Stimulated activated CD4-positive, alpha-beta T cell treated with anti-CD3 and anti-CD28 coated beads, Interleukin-15, amount 100 ng/mL, for 1 hour (primary cell): Measurements from ENCODE around the gene CCDC167.

ENCODE experiments used
- DNase-seq, 2 donors: peaks; one replicate each; pipeline ENCODE4 v3.0.0-alpha.2; 2020; ENCODE audit warnings: low read depth in 1 of 2, low spot score in 1 of 2

CCDC167 gene

DNA sequence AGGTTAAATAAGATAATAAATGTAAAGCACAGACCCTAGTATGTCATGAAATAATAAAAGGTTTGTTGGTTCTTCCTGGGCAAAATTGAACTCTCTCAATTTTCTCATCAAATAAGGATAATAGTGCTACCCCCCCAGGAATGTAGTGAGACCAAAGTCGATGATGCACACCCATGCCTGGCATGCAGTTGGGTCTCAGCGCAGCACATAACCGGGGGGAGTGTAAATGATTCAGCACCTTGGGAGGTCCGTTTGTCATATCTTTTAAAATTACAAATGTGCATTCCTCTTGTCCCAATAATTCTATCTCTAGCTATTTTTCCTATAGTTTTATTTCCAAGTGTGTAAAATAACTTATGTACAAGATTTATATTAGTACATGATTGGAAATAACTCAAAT, 31.3 kb upstream of the CCDC167 start:
- DNase-seq = no peak

DNA sequence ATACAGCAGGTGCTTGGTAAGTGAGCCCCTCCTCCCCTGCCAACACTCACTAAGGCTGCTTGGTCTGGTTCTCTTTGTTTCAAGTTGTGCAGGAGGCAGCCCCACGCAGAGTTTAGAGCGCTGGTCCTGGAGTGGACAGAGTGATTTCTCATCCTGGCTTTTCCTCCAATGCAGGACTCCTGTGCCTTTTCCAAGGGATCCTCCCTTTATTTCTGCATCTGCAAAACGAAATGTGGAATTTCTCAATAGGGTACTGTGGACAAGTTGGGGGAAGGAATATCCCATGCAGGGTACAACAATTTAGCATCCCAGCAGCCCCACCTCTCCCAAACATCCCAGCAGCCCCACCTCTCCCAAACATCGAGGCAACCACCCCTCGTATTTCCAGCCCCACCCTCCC, 30.6 kb upstream of the CCDC167 start:
- no peak for DNase-seq

DNA sequence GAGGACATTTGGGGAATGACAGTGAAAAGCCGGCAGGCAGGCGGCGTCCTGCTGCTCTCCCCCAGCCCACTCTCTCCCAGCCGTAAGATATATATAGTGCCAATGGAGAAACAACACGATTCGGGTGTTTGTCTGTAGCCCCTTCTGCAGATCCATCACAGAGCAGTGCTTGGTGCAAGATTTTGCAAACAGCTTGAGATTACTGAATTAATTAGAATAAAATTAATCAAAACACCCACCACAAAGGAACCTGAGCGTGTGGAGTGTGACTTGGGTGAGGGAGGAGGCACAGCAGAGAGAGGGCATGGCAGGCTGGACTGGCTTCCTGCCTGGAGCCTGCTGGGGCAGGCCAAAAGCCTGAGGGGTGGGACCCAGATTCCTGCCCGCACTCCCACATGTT, 28.8 kb upstream of the CCDC167 start:
- DNase-seq = no peak

DNA sequence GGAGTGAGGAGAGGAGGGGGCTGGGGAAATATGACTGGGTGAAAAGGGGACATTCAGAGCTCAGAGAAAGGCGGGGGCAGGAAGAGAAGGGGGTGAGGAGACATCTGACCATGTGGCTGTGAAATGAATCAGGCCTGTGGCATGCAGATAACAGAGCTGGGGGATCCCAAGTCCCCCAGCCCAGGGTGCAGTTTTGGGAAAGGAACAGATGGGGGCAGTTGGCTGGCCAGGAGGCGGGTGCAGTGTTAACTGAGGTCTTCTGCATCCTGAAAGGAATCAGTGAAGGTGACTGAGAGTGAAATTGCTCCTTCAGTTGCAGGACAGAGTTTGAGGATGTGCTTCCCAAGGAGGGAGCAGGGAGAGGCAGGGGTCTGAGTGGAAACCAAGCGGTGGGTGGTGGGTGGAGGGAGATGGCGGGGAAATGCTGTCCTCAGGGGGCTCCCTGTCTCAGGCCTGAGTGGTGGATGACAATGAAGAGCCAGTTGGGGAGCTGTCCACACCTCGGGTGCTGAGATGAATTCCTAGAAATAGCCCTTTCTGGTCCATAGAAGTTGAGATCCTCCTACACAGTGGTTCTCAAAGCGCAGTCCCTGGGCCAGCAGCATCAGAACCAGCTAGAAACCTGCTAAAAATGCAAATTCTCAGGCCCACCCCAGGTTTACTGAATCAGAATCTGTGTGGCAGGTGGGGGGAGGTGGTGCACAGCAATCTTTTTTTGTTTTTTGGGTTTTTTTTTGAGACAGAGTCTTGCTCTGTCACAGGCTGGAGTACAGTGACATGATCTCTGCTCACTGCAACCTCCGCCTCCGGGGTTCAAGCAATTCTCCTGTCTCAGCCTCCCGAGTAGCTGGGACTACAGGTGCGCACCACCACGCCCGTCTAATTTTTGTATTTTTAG, 26.0 kb upstream of the CCDC167 start:
- DNase-seq = no peak

DNA sequence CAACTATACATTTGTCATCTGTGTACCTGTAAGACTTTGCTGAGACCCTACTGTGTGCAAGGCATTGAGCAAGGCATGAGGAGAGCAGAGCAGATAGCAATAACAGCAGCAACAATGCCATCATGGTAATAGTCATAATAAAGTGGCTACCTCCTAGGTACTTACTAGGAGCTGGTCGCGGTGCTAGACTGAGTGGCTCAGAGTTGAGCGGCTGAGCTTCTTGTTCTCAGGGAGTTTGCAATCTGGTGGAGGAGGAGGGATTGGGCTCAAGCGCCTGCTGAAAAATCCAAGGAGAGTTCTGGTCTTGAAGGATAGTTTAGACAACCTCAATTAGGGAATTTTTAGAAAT, 25.3 kb upstream of the CCDC167 start:
- no peak for DNase-seq

DNA sequence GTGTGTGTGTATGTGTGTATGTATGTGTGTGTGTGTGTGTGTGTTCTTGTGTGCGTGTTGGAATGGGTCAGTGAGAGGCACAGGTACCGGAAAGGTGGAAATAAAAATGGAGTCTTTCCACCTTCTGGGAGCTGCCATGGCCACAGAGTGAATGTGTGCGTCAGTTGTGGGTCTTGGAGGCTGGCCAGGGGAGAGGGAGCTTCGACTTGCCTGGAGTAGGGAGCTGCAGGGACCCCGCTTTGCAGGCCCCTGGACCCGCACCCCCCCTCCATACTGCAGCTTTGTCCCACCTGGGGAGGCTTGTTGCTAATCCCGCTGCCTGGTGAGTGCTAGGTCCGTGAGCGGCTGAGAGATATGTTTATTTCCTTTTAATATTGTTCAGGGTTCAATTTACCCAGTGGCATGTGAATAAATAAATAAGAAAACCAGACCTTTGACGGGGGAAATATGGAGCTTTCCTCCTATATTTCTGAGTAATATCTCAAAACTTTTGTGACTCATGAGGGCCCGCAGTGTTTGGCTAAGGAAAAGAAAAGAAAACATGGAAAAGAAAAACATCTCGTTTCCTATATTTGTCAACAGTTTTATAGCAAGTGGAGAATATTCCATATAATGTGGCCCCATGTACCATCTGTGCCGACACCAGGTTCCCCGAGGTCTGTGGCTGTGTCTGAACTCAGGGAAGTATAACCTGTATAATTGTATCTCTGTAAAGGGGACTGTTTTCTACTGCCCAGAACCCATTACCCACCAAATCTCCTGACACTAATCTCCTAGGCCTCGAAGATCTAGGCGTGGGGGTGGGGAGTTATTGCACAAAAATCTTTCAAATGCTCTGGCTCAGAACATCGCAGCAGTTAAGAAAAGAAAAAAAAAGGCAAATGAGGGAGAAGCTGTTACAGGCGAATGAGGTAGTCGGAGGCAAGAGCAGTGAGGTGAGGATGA, 24.6 kb upstream of the CCDC167 start:
- DNase-seq = no peak

DNA sequence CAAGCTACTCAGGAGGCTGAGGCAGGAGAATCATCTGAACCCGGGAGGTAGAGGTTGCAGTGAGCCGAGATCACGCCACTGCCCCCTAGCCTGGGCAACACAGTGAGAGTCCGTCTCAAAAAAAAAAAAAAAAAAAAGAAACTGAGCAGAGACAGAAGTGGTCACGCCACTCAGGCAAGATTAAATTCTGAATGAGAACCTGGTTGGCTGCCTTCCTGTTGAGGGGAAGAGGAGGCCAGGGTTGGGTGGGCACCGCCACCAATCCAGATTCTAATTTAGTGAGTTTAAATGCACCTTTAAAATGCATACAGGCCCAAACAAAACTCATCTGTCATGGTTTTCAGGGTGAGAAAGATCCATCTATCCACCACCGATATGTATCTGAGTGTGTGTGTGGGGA, 23.7 kb upstream of the CCDC167 start:
- no peak for DNase-seq

DNA sequence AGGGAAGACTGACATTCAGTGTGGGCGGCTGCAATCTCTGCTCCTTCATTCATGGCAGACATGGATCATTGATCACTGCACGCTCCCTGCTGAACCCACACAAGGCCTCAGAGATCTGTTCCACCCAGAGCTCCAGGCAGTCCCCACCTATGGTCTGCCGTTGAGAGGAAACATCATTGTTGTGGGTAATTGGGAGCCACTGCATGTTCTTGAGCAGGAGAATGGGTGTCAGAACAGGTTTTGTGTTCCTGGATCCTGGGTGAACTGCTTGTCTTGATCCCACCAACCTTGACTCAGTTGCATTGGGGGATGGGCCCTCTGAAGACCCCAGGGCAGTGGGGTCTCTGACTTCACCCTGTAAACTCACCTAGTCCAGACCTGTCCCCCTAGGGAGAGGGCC, 23.1 kb upstream of the CCDC167 start:
- no peak for DNase-seq

DNA sequence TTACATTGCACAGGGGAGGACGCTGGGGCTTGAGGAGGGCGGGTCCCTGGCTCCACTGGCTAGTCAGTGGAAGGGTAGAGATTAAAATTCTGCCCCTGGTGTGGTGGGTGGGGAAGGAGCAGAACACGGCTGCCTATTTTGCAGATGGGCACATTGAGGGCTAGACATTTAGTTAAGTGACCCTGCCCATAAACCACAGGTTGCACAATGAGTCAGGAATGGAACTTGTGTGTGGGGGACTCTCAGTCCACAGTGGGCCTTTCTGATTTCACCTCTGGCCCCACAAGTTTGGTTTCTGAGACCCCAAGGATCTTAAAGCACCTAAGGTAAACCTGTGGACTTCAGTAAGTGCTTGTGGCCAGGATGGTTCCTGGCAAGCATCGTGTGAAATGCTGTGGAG, 22.0 kb upstream of the CCDC167 start:
- no peak for DNase-seq

DNA sequence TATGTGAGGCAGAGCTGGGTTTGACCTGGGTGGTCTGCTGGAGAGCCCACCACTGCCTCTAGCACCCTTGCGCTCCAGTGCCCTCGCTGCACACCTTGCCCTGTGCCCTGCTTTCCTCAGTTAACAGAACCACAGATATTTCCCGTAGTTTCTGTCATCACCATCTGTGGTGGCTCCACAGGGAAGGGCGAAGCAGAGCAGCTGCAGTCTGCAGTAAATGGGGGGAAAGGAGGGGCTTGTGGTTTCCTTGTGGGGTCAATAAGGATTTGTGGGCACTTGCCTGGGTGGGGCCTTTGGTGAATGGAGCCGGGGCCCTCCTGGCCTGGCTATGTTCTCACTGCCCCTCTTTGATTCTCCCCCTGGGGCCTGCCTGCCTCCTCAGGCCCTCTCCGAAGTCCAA, 21.2 kb upstream of the CCDC167 start:
- DNase-seq = no peak

DNA sequence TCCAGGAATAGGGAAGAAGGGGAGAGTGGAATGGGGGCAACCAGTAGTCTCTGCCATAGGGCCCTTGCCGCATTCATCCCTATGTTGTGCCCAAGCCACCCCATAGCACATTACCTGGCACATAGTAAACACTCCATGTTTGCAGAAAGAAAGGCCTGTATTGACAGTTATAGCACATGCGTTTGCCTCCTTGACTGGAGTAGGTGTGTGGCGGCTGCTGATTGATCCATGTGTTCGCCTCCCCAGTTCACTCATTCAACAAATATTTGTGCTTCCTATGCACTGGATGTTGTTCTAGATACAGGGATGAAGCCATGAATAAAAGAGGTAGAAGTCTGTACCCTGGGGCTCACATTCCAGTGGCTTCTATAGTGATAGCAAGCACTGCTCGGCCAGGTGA, 19.8 kb upstream of the CCDC167 start:
- no peak for DNase-seq

DNA sequence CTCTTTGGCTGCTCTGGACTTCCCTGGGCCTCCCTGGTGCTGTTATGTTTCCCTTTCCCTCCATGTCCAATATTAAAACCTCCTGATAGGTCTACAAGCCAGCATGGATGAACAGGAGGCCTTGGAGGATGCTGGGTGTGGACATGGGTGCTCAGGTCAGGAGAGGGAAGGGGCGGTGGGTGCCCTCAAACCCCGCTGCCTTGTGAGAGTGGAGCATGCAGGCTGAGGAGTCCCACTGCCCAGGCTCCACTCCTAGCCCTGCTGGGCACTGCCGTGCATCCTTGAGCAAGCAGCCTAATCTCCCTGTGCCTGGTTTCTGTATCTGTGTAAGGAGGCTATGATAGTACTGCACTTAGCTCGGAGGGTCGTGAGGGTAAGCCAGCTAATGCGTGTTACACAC, 18.4 kb upstream of the CCDC167 start:
- DNase-seq = no peak

DNA sequence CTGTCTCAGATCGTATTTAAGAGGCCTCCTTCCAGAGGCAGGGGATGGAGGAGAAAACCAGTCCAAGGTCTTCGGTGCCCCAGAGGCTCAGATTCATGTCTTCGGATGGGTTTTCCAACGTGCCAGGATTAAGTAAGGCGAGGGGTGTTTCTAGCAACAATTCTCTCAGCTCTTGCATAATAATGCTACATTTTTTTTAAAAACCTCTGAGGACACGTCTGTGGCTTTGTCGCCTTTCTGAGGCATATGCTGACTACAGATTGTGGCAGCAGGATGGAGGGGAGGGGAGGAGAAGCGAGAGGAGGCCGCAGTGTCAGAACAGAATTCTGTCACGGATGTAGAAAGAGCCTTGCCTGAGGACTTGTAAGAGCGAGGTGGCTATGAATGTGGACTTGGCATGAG, 17.7 kb upstream of the CCDC167 start:
- peak in 1 of 2 donors; percentile 41 for DNase-seq

DNA sequence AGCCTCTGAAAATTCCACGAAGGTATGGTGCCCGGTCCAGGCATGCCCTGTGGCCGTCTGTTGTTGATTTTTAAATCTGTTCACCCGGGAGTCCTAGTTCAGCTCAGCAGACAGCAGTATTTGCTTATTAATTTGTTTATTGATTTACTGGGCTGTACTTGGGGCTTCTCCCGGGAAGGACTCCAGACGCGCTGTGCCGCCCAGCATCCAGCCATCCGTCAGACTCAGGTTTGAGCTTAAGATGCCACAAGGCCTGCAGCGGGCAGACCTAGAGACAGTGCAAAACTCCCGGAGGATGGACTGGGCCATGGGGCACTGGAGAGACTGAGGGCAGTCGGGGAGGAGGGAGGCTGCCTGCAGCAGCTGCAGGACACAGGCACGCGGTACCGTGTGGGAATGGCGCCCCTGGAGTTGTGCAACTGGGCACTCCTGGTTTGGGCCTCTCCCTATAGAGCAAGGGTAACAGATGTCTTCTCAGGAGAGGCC, 17.3 kb upstream of the CCDC167 start:
- no peak for DNase-seq

DNA sequence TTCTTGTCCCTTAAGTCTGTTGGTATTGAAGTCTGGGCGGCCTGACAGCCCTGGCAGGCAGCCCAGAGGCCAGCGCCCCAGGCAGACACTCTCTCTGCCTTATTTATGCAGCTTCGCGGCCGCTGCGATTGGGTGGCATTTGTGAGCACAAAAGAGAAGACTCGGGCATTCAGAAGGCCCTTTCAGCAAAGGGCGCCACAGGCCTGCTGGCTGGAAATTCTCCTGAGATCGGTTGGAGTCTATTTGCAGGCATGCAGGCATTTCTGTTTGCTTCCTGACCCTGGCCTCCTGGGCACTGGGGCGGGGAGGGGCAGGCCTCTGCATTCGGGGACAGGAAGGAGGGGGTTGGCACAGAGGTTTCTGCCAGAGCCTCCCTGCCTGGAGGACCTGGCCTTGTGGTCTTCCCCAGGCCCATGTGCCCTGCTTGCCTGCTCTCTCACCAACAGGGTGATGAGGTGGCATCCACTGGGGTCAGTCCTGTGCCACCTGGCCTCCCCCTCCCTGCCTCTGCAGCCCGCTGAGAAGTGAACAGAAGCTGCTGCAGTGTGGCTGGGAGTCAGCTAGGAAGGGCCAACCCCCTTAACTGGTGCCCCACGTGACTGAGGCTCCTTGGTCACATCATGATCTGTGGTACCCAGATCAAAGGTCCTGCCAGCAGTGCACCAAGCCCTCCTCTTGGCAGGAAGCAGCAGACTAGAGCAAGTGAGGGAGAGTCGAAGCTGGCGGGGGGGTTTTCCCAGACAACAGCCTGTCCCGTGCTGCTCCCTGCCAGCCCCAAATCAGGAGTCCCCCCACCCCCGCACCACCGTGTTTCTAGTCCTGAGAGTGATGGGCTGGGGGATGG, 16.6 kb upstream of the CCDC167 start:
- DNase-seq = peak; percentile 75 to 82

DNA sequence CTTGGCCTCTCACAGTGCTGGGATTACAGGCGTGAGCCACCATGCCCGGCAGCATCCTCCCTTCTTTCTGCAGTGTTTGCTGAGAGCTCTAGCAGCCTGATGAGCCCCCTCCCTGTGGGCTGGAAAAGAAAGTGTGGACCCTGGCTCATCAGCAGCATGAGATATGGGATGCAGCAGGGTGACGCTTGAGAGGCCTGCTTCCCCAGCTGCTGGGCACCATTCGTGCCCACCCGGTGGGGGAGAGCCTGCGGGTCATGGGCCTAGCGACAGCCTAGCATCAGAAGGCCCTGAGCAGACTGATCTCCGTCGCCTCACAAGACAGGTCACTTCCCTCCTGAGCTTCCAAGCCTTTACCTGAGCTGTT, 16.0 kb upstream of the CCDC167 start:
- DNase-seq = no peak

DNA sequence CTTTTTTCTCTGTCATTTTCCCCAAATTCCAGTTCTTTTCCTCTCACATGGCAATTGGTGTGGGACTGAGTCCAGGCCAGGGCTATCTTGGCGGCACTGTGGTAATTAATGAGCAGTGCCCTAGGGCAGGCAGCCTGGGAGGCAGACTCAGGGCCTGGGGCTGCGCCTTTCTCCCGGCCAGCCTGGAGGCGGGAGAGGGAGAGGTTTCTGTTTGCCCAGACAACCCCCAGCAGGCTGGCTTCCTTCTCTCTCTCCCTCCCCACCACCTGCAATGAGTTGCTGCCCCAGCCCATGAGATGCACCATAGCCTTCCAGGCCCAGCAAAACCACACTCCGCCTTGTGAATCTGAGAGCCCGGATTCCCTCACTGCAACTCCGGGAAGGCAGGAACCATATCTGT, 15.1 kb upstream of the CCDC167 start:
- DNase-seq = no peak

DNA sequence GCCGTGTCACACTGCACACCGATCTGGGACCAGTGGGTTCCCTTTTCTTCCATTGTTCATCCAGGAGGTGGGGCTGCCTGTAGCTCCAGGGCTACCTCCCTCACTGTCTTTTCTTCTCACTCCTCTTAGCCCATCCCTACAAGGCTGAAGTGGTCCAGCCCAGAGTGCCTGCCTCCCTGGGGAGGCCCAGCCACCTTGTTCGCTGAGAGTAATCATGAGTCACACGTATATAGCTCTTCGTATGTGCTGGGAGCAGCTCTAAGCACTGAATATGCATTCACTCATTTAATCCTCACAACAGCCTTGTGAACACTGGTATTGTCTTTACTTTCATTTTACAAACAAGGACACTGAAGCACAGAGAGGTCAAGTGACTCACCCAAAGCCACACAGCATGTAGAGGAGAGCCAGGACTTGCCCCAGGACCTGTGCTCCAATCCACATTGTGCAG, 14.7 kb upstream of the CCDC167 start:
- DNase-seq = no peak

DNA sequence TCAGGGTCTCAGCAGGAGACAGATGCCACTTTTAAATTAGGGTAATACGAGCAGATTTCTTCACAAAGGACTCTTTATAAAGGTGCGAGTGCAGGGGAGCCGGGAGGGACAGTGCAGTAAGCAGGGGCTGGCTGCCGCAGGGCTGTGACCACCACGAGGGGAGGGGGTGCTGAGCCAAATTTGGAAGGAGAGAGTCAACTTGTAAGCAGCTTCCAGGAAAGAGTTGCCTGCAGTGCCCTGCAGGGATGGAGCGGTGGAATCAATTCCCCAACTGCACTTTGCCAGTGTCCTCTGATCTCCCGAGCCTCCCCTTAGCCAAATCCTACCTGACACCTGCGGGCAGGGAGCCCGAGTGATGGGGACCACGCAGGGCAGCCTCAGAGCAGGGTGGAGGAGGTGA, 13.9 kb upstream of the CCDC167 start:
- DNase-seq = no peak

DNA sequence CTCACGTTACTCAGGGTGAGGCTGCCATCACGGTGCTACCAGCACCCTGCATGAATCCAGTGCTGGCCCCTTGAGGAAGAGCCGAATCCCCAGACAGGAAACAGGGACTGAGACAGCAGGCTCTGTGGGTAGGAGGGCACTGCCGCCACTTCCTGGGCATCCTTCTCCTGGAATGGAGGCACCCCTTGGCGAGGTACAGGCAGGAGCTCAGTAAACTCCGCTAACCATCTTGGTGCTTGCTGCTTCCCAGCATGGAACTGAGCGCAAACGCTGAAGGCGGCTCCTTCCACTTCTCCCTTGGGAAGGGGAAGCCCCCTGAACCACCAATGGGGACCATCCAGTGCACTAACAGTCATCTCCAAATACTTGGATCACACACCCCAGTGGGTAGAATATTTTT, 13.5 kb upstream of the CCDC167 start:
- no peak for DNase-seq

DNA sequence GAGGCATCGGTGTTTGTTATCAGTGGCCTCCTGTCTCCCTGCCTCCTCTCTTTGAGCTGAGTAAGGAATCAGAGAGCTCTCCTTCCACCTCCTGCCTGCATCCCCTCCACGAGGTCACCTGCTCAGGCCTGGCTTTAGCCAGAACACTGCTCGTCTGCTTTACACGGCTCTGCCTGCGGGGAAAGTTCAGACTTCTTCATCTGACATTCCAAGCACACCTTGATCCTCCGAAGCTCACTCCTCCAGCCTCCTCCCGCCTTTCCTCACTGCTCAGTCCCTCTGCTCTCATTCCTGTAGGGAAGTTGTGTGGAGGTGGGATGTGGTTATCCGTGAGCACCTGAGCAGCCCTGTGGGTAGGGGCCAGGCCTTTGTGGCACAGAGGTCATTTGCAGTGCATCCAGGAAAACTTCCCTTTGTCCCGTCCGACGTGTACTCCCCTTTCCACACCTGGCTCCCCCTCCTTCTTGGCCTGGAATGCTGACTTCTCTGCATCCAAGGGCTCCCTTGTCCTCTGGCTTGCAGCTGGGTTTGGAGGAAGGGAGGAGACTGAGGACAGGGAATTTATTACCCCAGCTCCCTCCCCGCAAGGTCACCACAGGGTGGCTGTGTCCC, 12.8 kb upstream of the CCDC167 start:
- no peak for DNase-seq
